HEK293 (cell line): Measurements from ENCODE around the gene AGO1.

Experiments used
- CTCF ChIP-seq: fragments of 450-650 bp; formaldehyde crosslinking; IDR thresholded peaks from 2 replicates; pipeline ENCODE4 v1.5.1; 2016; ENCODE audit warnings: missing biosample characterization, missing genetic modification characterization
- MYNN ChIP-seq: fragments of 450-650 bp; formaldehyde crosslinking; IDR thresholded peaks from 2 replicates; pipeline ENCODE4 v1.5.1; 2016; ENCODE audit warnings: missing biosample characterization, missing genetic modification characterization, borderline replicate concordance
- ZBTB7A ChIP-seq: fragments of 450-650 bp; formaldehyde crosslinking; IDR thresholded peaks from 2 replicates; pipeline ENCODE4 v1.5.1; 2016; ENCODE audit warnings: low read depth, missing biosample characterization, missing genetic modification characterization
- ZNF184 ChIP-seq: fragments of 450-650 bp; IDR thresholded peaks from 2 replicates; pipeline ENCODE4 v1.5.1; 2018; ENCODE audit warnings: missing biosample characterization, mild to moderate bottlenecking, missing genetic modification characterization
- ZNF544 ChIP-seq: fragments of 450-650 bp; formaldehyde crosslinking; IDR thresholded peaks from 2 replicates; pipeline ENCODE4 v1.5.0; 2017; ENCODE audit warnings: missing biosample characterization, missing genetic modification characterization
- ZNF677 ChIP-seq: fragments of 450-650 bp; IDR thresholded peaks from 2 replicates; pipeline ENCODE4 v1.5.0; 2018; ENCODE audit warnings: missing biosample characterization, mild to moderate bottlenecking, missing genetic modification characterization, moderate library complexity

GRCh38 chr1:35945327-35945726 lies 62.3 kb downstream of the AGO1 start:
- TF ChIP-seq MYNN (tag by site-specific recombination) (no peak), ZNF184 (tag by site-specific recombination) (no peak), ZNF544 (tag by site-specific recombination) (no peak), CTCF (tag by site-specific recombination) (no peak), ZBTB7A (tag by site-specific recombination) (no peak), ZNF677 (no peak)
